ENCODE results near the gene RBM33.
A peak's percentile ranks its signal among the peaks of the same experiment; 100 is the strongest.

The RBM33 gene

GRCh38 chr7:155787171-155787851, 142.8 kb downstream of the RBM33 start:
- no peaks in the 10 kb centered on the region for H3K9me3 ChIP-seq (ENCODE audit: insufficient read depth, low read length, severe bottlenecking)
- H3K4me3 ChIP-seq (ENCODE audit: low read depth in 1 of 2, low read length in 2 of 2) = no peak overlapping the region
- no peak for TF ChIP-seq CTCF (IDR thresholded peaks at IDR 0.05; ENCODE audit: borderline replicate concordance, extremely low read depth, low read length, poor library complexity, severe bottlenecking)
- no peak for TF ChIP-seq EZH2 (IDR thresholded peaks at IDR 0.05; ENCODE audit: borderline replicate concordance, low read depth, low read length, severe bottlenecking)
- DNase-seq (no peak), ATAC-seq (ENCODE audit: insufficient read depth, low read depth) (no peak; the same call in 2 of the 3 replicates)
- H3K4me2 ChIP-seq (ENCODE audit: insufficient read depth, low read length) = no peak overlapping the region
- H4K20me1 ChIP-seq (ENCODE audit: insufficient read depth, low read length) = peaks cover 4% of the 10 kb centered on the region
- no peak overlapping the region for H3K27ac ChIP-seq (ENCODE audit: low read length)
- no peaks in the 10 kb centered on the region for H3K79me2 ChIP-seq (ENCODE audit: insufficient read depth, low read length)
- no peaks in the 10 kb centered on the region for H3K4me1 ChIP-seq (ENCODE audit: insufficient read depth, low read length)
- peaks cover 20% of the 10 kb centered on the region for H3K36me3 ChIP-seq (ENCODE audit: insufficient read depth, low read length)
- H3K27me3 ChIP-seq (ENCODE audit: insufficient read depth, low read length, poor library complexity) = no peaks in the 10 kb centered on the region
- no peak overlapping the region for H3K9ac ChIP-seq (ENCODE audit: low read depth, low read length)
- H2AFZ ChIP-seq (ENCODE audit: low read depth, low read length) = no peak overlapping the region

- no peaks in the 10 kb centered on the region for H3K4me1 ChIP-seq (ENCODE audit: insufficient read depth, low read length)
- H3K9ac ChIP-seq (ENCODE audit: low read depth, low read length) = no peak overlapping the region
- H3K79me2 ChIP-seq (ENCODE audit: insufficient read depth, low read length) = no peaks in the 10 kb centered on the region
- H4K20me1 ChIP-seq (ENCODE audit: insufficient read depth, low read length) = no peaks in the 10 kb centered on the region
- no peaks in the 10 kb centered on the region for H3K27me3 ChIP-seq (ENCODE audit: insufficient read depth, low read length, poor library complexity)
- H2AFZ ChIP-seq (ENCODE audit: low read depth, low read length) = no peak overlapping the region
- no peak overlapping the region for H3K27ac ChIP-seq (ENCODE audit: low read length)
- H3K9me3 ChIP-seq (ENCODE audit: insufficient read depth, low read length, severe bottlenecking) = no peaks in the 10 kb centered on the region
- no peak overlapping the region for H3K4me2 ChIP-seq (ENCODE audit: insufficient read depth, low read length)
- no peak overlapping the region for H3K4me3 ChIP-seq (ENCODE audit: low read depth in 1 of 2, low read length in 2 of 2)
- no peak for TF ChIP-seq CTCF (IDR thresholded peaks at IDR 0.05; ENCODE audit: borderline replicate concordance, extremely low read depth, low read length, poor library complexity, severe bottlenecking)
- TF ChIP-seq EZH2 (IDR thresholded peaks at IDR 0.05; ENCODE audit: borderline replicate concordance, low read depth, low read length, severe bottlenecking) = no peak
- H3K36me3 ChIP-seq (ENCODE audit: insufficient read depth, low read length) = peaks cover 7% of the 10 kb centered on the region
- DNase-seq (no peak), ATAC-seq (ENCODE audit: insufficient read depth, low read depth) (peak; percentile 17; the same call in 1 of the 3 replicates)
Observed at GRCh38 chr7:155788616-155789000, 144.1 kb downstream of the RBM33 start.

GRCh38 chr7:155789001-155789725, 144.7 kb downstream of the RBM33 start:
- no peaks in the 10 kb centered on the region for H3K27me3 ChIP-seq (ENCODE audit: insufficient read depth, low read length, poor library complexity)
- no peak overlapping the region for H3K4me2 ChIP-seq (ENCODE audit: insufficient read depth, low read length)
- TF ChIP-seq CTCF (IDR thresholded peaks at IDR 0.05; ENCODE audit: borderline replicate concordance, extremely low read depth, low read length, poor library complexity, severe bottlenecking) (no peak), EZH2 (IDR thresholded peaks at IDR 0.05; ENCODE audit: borderline replicate concordance, low read depth, low read length, severe bottlenecking) (no peak)
- no peaks in the 10 kb centered on the region for H3K4me1 ChIP-seq (ENCODE audit: insufficient read depth, low read length)
- H3K4me3 ChIP-seq (ENCODE audit: low read depth in 1 of 2, low read length in 2 of 2) = no peak overlapping the region
- no peak for DNase-seq
- H3K9ac ChIP-seq (ENCODE audit: low read depth, low read length) = no peak overlapping the region
- ATAC-seq (ENCODE audit: insufficient read depth, low read depth) = peak; percentile 27
- H3K27ac ChIP-seq (ENCODE audit: low read length) = no peak overlapping the region
- H3K9me3 ChIP-seq (ENCODE audit: insufficient read depth, low read length, severe bottlenecking) = no peaks in the 10 kb centered on the region
- H3K79me2 ChIP-seq (ENCODE audit: insufficient read depth, low read length) = no peaks in the 10 kb centered on the region
- H2AFZ ChIP-seq (ENCODE audit: low read depth, low read length) = no peak overlapping the region
- no peaks in the 10 kb centered on the region for H4K20me1 ChIP-seq (ENCODE audit: insufficient read depth, low read length)
- H3K36me3 ChIP-seq (ENCODE audit: insufficient read depth, low read length) = peaks cover 2% of the 10 kb centered on the region; the same call in 1 of the 2 replicates
